Aorta (tissue), 5 donors: ENCODE measurements around the gene ELP4. TPM values are rescaled to one million over a fixed set of nuclear protein-coding genes. Genes with fewer than 3 reads are reported as not detected.
"Not testable (repeated sequence)": the region's sequence is repeated elsewhere in the genome, so short reads cannot be mapped to it uniquely, and the experiment has no call there.

ENCODE experiments used
- ATAC-seq: fragments of 200-7000 bp; cut with Tn5 transposase; one replicate; pipeline ENCODE4 v1.9.1; 2022; ENCODE audit warnings: moderate library complexity; ENCODE audit not compliant: low FRiP score
- DNase-seq, 2 donors: peaks; one replicate each; pipeline ENCODE4 v3.0.0-alpha.2; 2020
- H3K27ac ChIP-seq, 2 donors: one replicate each; pipeline ENCODE4 v1.5.1; 2013; ENCODE audit warnings: low read length in 2 of 2, mild to moderate bottlenecking in 2 of 2, moderate library complexity in 2 of 2, control low read depth in 1 of 2, inconsistent platforms in 1 of 2, low read depth in 1 of 2
- H3K27me3 ChIP-seq, 2 donors: one replicate each; pipeline ENCODE4 v1.6.1; 2013; ENCODE audit warnings: control low read depth in 1 of 2, low read length in 1 of 2, mild to moderate bottlenecking in 1 of 2, moderate library complexity in 1 of 2; ENCODE audit not compliant: insufficient read depth in 2 of 2, control insufficient read depth in 1 of 2
- H3K36me3 ChIP-seq, 2 donors: one replicate each; pipeline ENCODE4 v1.6.1; 2013; ENCODE audit warnings: control low read depth in 1 of 2, low read length in 1 of 2, mild to moderate bottlenecking in 1 of 2; ENCODE audit not compliant: insufficient read depth in 2 of 2, control insufficient read depth in 1 of 2
- H3K4me1 ChIP-seq, 2 donors: one replicate each; pipeline ENCODE4 v1.6.1; 2013; ENCODE audit warnings: low read length in 2 of 2, control low read depth in 1 of 2, mild to moderate bottlenecking in 1 of 2, moderate library complexity in 1 of 2; ENCODE audit not compliant: insufficient read depth in 2 of 2, control insufficient read depth in 1 of 2
- H3K4me3 ChIP-seq, 2 donors: one replicate each; pipeline ENCODE4 v1.5.1; 2013; ENCODE audit warnings: low read length in 2 of 2, control low read depth in 1 of 2, mild to moderate bottlenecking in 1 of 2
- H3K9me3 ChIP-seq: one replicate; pipeline ENCODE4 v1.6.1; 2013; ENCODE audit warnings: mild to moderate bottlenecking, low read length; ENCODE audit not compliant: control insufficient read depth
- WGBS, 2 donors: extraction: QIAGEN DNeasy Blood & Tissue Kit; methylation state at CpG; one replicate each; pipeline ENCODE4 v1.1.7; 2013; 5-methylcytosine and 5-hydroxymethylcytosine counted together
- intact Hi-C, 2 donors: fragments of 100-400 bp; cut with DNase I; formaldehyde crosslinking; loops; one replicate each; pipeline versions ENCODE4 v1.14.2 to v1.15.0; 2022
- polyA plus RNA-seq, 2 donors: library from polyadenylated mRNA; stranded (reverse); fragments of 200-250 nt; gene quantifications; one replicate each; pipeline ENCODE4 v1.2.3, GENCODE V29; 2013
- total RNA-seq, 2 donors: library from RNA; stranded (reverse); fragmentation: NEBNext Ultra II Directional; extraction: Animal tissue kit (Norgen Biotek cat#: 25700); gene quantifications; one replicate each; pipeline ENCODE4 v1.2.1, GENCODE V29; 2021
- donor health status: healthy with polysubstance abuse.
- donor health status: Bipolar disorder and iron deficiency.
- donor health status: DM: no; HTN: no; CAD: no.
- donor health status: DM: no; HTN: no; CAD: no.
- donor health status: DM: yes; HTN: yes; CAD: no.

ELP4 gene
- total and polyA plus RNA-seq, 4 donors = 6.8 to 17.9 (median 11.4) TPM

GRCh38 chr11:31487848-31488247, 21.7 kb upstream of the ELP4 start:
- no peak for ATAC-seq
- intact Hi-C loops = no loop called here
- no peak for DNase-seq

GRCh38 chr11:31492320-31492913, 17.1 kb upstream of the ELP4 start:
- DNase-seq (no peak), ATAC-seq (no peak)
- no peaks in the 10 kb centered on the region for H3K36me3 ChIP-seq
- H3K27me3 ChIP-seq = no peaks in the 10 kb centered on the region
- intact Hi-C loops = loop anchor here in 1 of 2 donors (10.0 kb wide), 1 partner anchor 382 kb away; no protein-coding TSS in a partner anchor
- no peak overlapping the region for H3K4me3 ChIP-seq
- no peaks in the 10 kb centered on the region for H3K9me3 ChIP-seq
- 63 to 67% methylated on average over 2 of the region's 2 CpGs for WGBS, 2 donors
- no peaks in the 10 kb centered on the region for H3K4me1 ChIP-seq
- H3K27ac ChIP-seq = no peak overlapping the region

More at GRCh38 chr11:31487848-31488247, 21.7 kb upstream of the ELP4 start:
- Histone ChIP-seq H3K27ac (no peak overlapping the region), H3K27me3 (no peaks in the 10 kb centered on the region), H3K9me3 (no peaks in the 10 kb centered on the region), H3K36me3 (no peaks in the 10 kb centered on the region), H3K4me3 (no peak overlapping the region), H3K4me1 (no peaks in the 10 kb centered on the region)
- WGBS, 2 donors = 6 to 11% methylated on average over 1 of the region's 1 CpG

- intact Hi-C loops = loop anchor here in 1 of 2 donors (10.0 kb wide), 1 partner anchor 382 kb away; no protein-coding TSS in a partner anchor
Measured at GRCh38 chr11:31493235-31493634, 16.3 kb upstream of the ELP4 start.

GRCh38 chr11:31493762-31494161, 15.8 kb upstream of the ELP4 start:
- ATAC-seq, H3K27me3 ChIP-seq, DNase-seq, H3K36me3 ChIP-seq, H3K27ac ChIP-seq, H3K4me3 ChIP-seq, H3K9me3 ChIP-seq, H3K4me1 ChIP-seq: not testable (repeated sequence)
- WGBS, 2 donors = 95 to 99% methylated on average over 4 of the region's 4 CpGs
- intact Hi-C loops = loop anchor here in 1 of 2 donors (10.0 kb wide), 1 partner anchor 381 kb away; no protein-coding TSS in a partner anchor

More at GRCh38 chr11:31493235-31493634, 16.3 kb upstream of the ELP4 start:
- no peaks in the 10 kb centered on the region for H3K4me1 ChIP-seq
- no peak for DNase-seq
- H3K9me3 ChIP-seq = no peaks in the 10 kb centered on the region
- H3K27me3 ChIP-seq = no peaks in the 10 kb centered on the region
- ATAC-seq = no peak
- no peak overlapping the region for H3K4me3 ChIP-seq
- no peaks in the 10 kb centered on the region for H3K36me3 ChIP-seq
- H3K27ac ChIP-seq = no peak overlapping the region
- WGBS, 2 donors = 96 to 97% methylated on average over 4 of the region's 4 CpGs

- WGBS, 2 donors = 90 to 94% methylated on average over 3 of the region's 3 CpGs
- intact Hi-C loops = loop anchor here in 1 of 2 donors (10.0 kb wide), 1 partner anchor 375 kb away; no protein-coding TSS in a partner anchor
- H3K27ac ChIP-seq = no peak overlapping the region
- H3K36me3 ChIP-seq = no peaks in the 10 kb centered on the region
- DNase-seq (no peak), ATAC-seq (no peak)
- H3K27me3 ChIP-seq = no peaks in the 10 kb centered on the region
- H3K4me3 ChIP-seq = no peak overlapping the region
- H3K4me1 ChIP-seq = no peaks in the 10 kb centered on the region
- no peaks in the 10 kb centered on the region for H3K9me3 ChIP-seq
Measured at GRCh38 chr11:31499576-31500178, 9.9 kb upstream of the ELP4 start.

GRCh38 chr11:31500560-31500959, 9.0 kb upstream of the ELP4 start:
- WGBS, 2 donors = 69 to 70% methylated on average over 2 of the region's 2 CpGs
- ATAC-seq = no peak
- intact Hi-C loops = no loop called here

GRCh38 chr11:31509051-31509428, 527 bp upstream of the ELP4 start:
- no peaks in the 10 kb centered on the region for H3K4me1 ChIP-seq
- no peaks in the 10 kb centered on the region for H3K36me3 ChIP-seq
- ATAC-seq (peak; percentile 19), DNase-seq (no peak)
- H3K27me3 ChIP-seq = no peaks in the 10 kb centered on the region
- no peaks in the 10 kb centered on the region for H3K9me3 ChIP-seq
- H3K27ac ChIP-seq = no peak overlapping the region
- intact Hi-C loops = no loop called here
- WGBS, 2 donors = 1 to 2% methylated on average over 8 of the region's 8 CpGs
- peak overlapping the region; percentile 87 to 97 for H3K4me3 ChIP-seq

More at GRCh38 chr11:31500560-31500959, 9.0 kb upstream of the ELP4 start:
- no peak for DNase-seq
- no peaks in the 10 kb centered on the region for H3K9me3 ChIP-seq
- no peak overlapping the region for H3K4me3 ChIP-seq
- no peaks in the 10 kb centered on the region for H3K36me3 ChIP-seq
- no peaks in the 10 kb centered on the region for H3K4me1 ChIP-seq
- H3K27ac ChIP-seq = no peak overlapping the region
- H3K27me3 ChIP-seq = no peaks in the 10 kb centered on the region

- ATAC-seq = no peak
- Histone ChIP-seq H3K4me1 (no peaks in the 10 kb centered on the region), H3K27me3 (no peaks in the 10 kb centered on the region), H3K9me3 (no peaks in the 10 kb centered on the region), H3K27ac (no peak overlapping the region), H3K4me3 (no peak overlapping the region), H3K36me3 (no peaks in the 10 kb centered on the region)
- 89 to 99% methylated on average over 6 of the region's 6 CpGs for WGBS, 2 donors
- intact Hi-C loops = no loop called here
- DNase-seq = no peak
Measured at GRCh38 chr11:31512117-31512516, 2.5 kb downstream of the ELP4 start.
